HG03439 (cell line): ENCODE results near the gene MRPL51.
"Not testable (repeated sequence)": the region's sequence is repeated elsewhere in the genome, so short reads cannot be mapped to it uniquely, and the experiment has no call there.

ENCODE experiments used
- ATAC-seq: cut with Tn5 transposase; IDR thresholded peaks from one replicate; pipeline ENCODE4 v1.9.1; 2021; ENCODE audit warnings: mild to moderate bottlenecking, moderate library complexity; ENCODE audit not compliant: unreplicated experiment

Gene MRPL51

GRCh38 chr12:6532051-6532926 is 39.2 kb upstream of the MRPL51 start:
- no peak for ATAC-seq

GRCh38 chr12:6530576-6531260 is 37.7 kb upstream of the MRPL51 start:
- no peak for ATAC-seq

GRCh38 chr12:6529291-6529737 is 36.3 kb upstream of the MRPL51 start:
- no peak for ATAC-seq

GRCh38 chr12:6528539-6529235 is 35.6 kb upstream of the MRPL51 start:
- ATAC-seq: no peak

GRCh38 chr12:6527711-6528110 is 34.6 kb upstream of the MRPL51 start:
- ATAC-seq: no peak

- ATAC-seq: no peak
Observed at GRCh38 chr12:6526766-6527525, 33.9 kb upstream of the MRPL51 start.

- no peak for ATAC-seq
Observed at GRCh38 chr12:6526201-6526600, 33.1 kb upstream of the MRPL51 start.

- ATAC-seq: no peak
Observed at GRCh38 chr12:6524648-6525047, 31.6 kb upstream of the MRPL51 start.

- ATAC-seq: no peak
Observed at GRCh38 chr12:6523708-6524107, 30.6 kb upstream of the MRPL51 start.

GRCh38 chr12:6522193-6522592 is 29.1 kb upstream of the MRPL51 start:
- ATAC-seq: no peak

GRCh38 chr12:6520186-6520585 is 27.1 kb upstream of the MRPL51 start:
- ATAC-seq: no peak

GRCh38 chr12:6508087-6508486 is 15.0 kb upstream of the MRPL51 start:
- no peak for ATAC-seq

GRCh38 chr12:6507102-6507998 is 14.3 kb upstream of the MRPL51 start:
- ATAC-seq: no peak

- no peak for ATAC-seq
Observed at GRCh38 chr12:6500466-6500865, 7.4 kb upstream of the MRPL51 start.

- ATAC-seq: not testable (repeated sequence)
Observed at GRCh38 chr12:6497291-6497690, 4.2 kb upstream of the MRPL51 start.

GRCh38 chr12:6494968-6495367 is 1.9 kb upstream of the MRPL51 start:
- ATAC-seq: no peak

- no peak for ATAC-seq
Observed at GRCh38 chr12:6494258-6494743, 1.2 kb upstream of the MRPL51 start.

- peak; percentile 84 for ATAC-seq
Observed at GRCh38 chr12:6493497-6494257, 615 bp upstream of the MRPL51 start, which contains the start of gene NCAPD2. TSS of gene NCAPD2 (plus strand) at chr12:6494102. CDS start at chr12:6495099, 997 bp downstream.

- not testable (repeated sequence) for ATAC-seq
Observed at GRCh38 chr12:6490673-6491072, 2.4 kb downstream of the MRPL51 start.
